K562 (cell line): ENCODE data around the gene QRICH1. TPM values are rescaled to one million over a fixed set of nuclear protein-coding genes. Genes with fewer than 3 reads are reported as not detected.

ENCODE experiments used
- E2F6 ChIP-seq, 2 experiments: IDR thresholded peaks; 2 replicates each; pipeline ENCODE4 v1.6.1; 2011; ENCODE audit warnings: borderline replicate concordance in 1 of 2, control low read depth in 1 of 2, low read depth in 1 of 2, low read length in 1 of 2, mild to moderate bottlenecking in 1 of 2, mixed read lengths in 1 of 2, moderate library complexity in 1 of 2; ENCODE audit not compliant: insufficient read depth in 1 of 2, insufficient read length in 1 of 2, poor library complexity in 1 of 2, severe bottlenecking in 1 of 2; ENCODE audit errors: extremely low read depth in 1 of 2
- GABPB2 ChIP-seq: fragments of 250-450 bp; sonication (Bioruptor Pico); conservative IDR thresholded peaks from 2 replicates; pipeline ENCODE4 v1.5.1; 2021; ENCODE audit warnings: mild to moderate bottlenecking
- GTF2F1 ChIP-seq: IDR thresholded peaks from 2 replicates; pipeline ENCODE4 v1.6.1; 2011; ENCODE audit warnings: low read depth, low read length, improper control_type of control experiment
- HNRNPLL ChIP-seq: fragments of 200-400 bp; formaldehyde crosslinking; IDR thresholded peaks from 2 replicates; pipeline ENCODE4 v1.6.1; 2017; ENCODE audit warnings: low read length, low read depth, mild to moderate bottlenecking; ENCODE audit not compliant: poor library complexity, severe bottlenecking
- ID3 ChIP-seq, 2 experiments: fragments of 250-450 bp in 1 of 2; fragments of 450-650 bp in 1 of 2; sonication (Bioruptor Pico) in 1 of 2; IDR thresholded peaks; 2 replicates each; pipeline versions ENCODE4 v1.6.1 to v1.8.0; 2016 to 2021; ENCODE audit warnings: mild to moderate bottlenecking in 2 of 2, moderate library complexity in 2 of 2, missing compliant biosample characterization in 1 of 2, missing genetic modification characterization in 1 of 2
- ILK ChIP-seq: fragments of 450-650 bp; IDR thresholded peaks from 2 replicates; pipeline ENCODE4 v1.6.1; 2016; ENCODE audit warnings: missing genetic modification characterization, low read depth, mild to moderate bottlenecking, missing compliant biosample characterization, moderate library complexity, borderline replicate concordance
- KLF10 ChIP-seq: fragments of 250-450 bp; sonication (Bioruptor Pico); IDR thresholded peaks from 2 replicates; pipeline ENCODE4 v1.6.1; 2021; ENCODE audit warnings: matching md5 sums
- NFE2 ChIP-seq: IDR thresholded peaks from 2 replicates; pipeline ENCODE4 v1.6.1; 2014; ENCODE audit warnings: antibody characterized with exemption, low read depth
- NKRF ChIP-seq: fragments of 450-650 bp; IDR thresholded peaks from 2 replicates; pipeline ENCODE4 v1.6.1; 2016; ENCODE audit warnings: borderline replicate concordance
- PHF8 ChIP-seq: fragments of 200-600 bp; sonication (generic); IDR thresholded peaks from 2 replicates; pipeline ENCODE4 v1.6.1; 2012; ENCODE audit warnings: mixed run types, mild to moderate bottlenecking, inconsistent platforms, low read length, moderate library complexity, borderline replicate concordance
- PKNOX1 ChIP-seq: fragments of 450-650 bp; IDR thresholded peaks from 2 replicates; pipeline ENCODE4 v1.6.1; 2016
- RBFOX2 ChIP-seq: fragments of 200-400 bp; formaldehyde crosslinking; IDR thresholded peaks from 2 replicates; pipeline ENCODE4 v1.6.1; 2017; ENCODE audit warnings: low read depth, mild to moderate bottlenecking, low read length, moderate library complexity
- SMAD2 ChIP-seq: fragments of 150-350 bp; IDR thresholded peaks from 2 replicates; pipeline ENCODE4 v1.6.1; 2014; ENCODE audit warnings: low read depth, mild to moderate bottlenecking, low read length
- SMARCC2 ChIP-seq: fragments of 450-650 bp; IDR thresholded peaks from 2 replicates; pipeline ENCODE4 v1.6.1; 2017; ENCODE audit warnings: antibody characterized with exemption, moderate library complexity, mild to moderate bottlenecking, low read depth
- ZEB2 ChIP-seq: fragments of 450-650 bp; IDR thresholded peaks from 2 replicates; pipeline ENCODE4 v1.6.1; 2016
- ZFX ChIP-seq: sonication (generic); formaldehyde crosslinking; IDR thresholded peaks from 2 replicates; pipeline ENCODE4 v1.8.0; 2022; ENCODE audit warnings: mild to moderate bottlenecking, missing genetic modification reagents, moderate library complexity
- ZNF395 ChIP-seq: fragments of 200-800 bp; sonication (Bioruptor generic); IDR thresholded peaks from 2 replicates; pipeline ENCODE4 v1.6.1; 2017; ENCODE audit warnings: missing genetic modification characterization, missing compliant biosample characterization
- ZNF551 ChIP-seq: fragments of 250-450 bp; sonication (Bioruptor Pico); IDR thresholded peaks from 2 replicates; pipeline ENCODE4 v1.5.0; 2021; ENCODE audit warnings: mild to moderate bottlenecking, moderate library complexity
- ZNF780A ChIP-seq: fragments of 250-450 bp; sonication (Bioruptor Pico); IDR thresholded peaks from 2 replicates; pipeline ENCODE4 v1.5.0; 2021; ENCODE audit warnings: mild to moderate bottlenecking
- ZNF830 ChIP-seq: fragments of 250-450 bp; sonication (Bioruptor Pico); IDR thresholded peaks from 2 replicates; pipeline ENCODE4 v1.5.0; 2021; ENCODE audit warnings: mild to moderate bottlenecking
- polyA plus RNA-seq, 8 experiments: library from polyadenylated mRNA; depleted of rRNA in 4 of 8; stranded (reverse) in 5 of 8; unstranded in 3 of 8; fragments of >200 nt; fragmentation: Nextera tagmentation in 2 of 8; fragmentation: Illumina TruSeq in 1 of 8; extraction: Ambion mirVana in 2 of 8; extraction: Trizol in 1 of 8; gene quantifications; 2 replicates each; pipeline versions ENCODE4 v1.2.1 to v1.2.3, GENCODE V29; 2011 to 2014; ENCODE audit warnings: inconsistent platforms in 1 of 8, missing spikeins in 1 of 8
- total RNA-seq, 7 experiments: library from RNA; depleted of rRNA in 6 of 7; stranded (reverse); fragments of >200 nt in 6 of 7; fragmentation: Illumina TruSeq in 2 of 7; extraction: Trizol in 2 of 7; gene quantifications; 2 replicates each; pipeline versions ENCODE4 v1.2.1 to v1.2.3, GENCODE V29; 2011 to 2021; ENCODE audit warnings: low replicate concordance in 1 of 7

Gene QRICH1
- total and polyA plus RNA-seq, 9 of the 15 experiments (the other 6 are each of a cell fraction or from before 2014, with no cell fraction given), result 20.1 to 99.2 (median 56.7) TPM

DNA sequence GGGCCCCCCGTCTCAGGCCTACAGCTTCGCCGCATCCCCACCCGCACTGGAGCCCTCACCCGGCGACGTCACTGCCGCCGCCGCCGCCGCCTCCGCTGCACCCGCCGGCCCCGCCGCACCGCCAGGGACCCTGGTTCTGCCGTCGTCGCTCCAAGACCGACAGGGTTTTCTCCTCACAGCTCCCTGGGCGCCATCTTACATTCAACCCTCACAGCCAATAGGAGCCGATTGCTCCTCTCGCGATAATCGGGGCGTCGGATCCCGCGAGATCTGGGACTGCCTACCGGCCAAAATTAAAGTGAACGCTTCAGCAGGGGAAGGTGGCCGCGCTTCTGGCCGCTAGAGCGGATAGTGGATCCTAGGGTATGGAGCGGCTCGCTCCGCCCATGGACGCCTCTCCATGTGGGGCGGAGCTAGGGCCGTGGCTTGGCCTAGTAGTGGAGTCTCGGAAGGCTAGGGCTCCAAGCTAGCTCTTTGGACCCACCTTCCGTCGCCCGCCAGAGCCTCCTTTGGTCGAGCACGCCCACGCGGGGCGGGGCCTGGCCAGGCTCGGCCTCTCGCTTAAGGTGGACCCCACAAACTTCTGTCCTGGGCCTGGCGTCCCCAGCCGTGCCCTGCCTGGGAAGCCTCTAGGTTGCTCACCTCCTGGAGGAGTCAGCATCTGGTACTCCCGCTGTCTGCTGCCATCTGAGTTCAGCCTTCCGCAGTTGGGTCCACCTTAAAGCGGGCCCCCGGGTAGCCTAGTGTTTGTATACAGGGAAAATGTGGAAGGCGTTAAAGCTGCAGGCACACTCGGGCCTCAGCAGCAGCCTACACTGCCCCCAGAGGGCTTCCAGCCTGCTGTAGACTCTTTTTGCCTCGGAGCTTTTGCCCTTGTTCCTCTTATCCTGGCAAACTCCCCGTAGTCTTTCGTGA, at the start of gene QRICH1 (continued):
- TF ChIP-seq NKRF, result peak; percentile 25; the same call in 1 of the 2 replicates
- TF ChIP-seq ILK (tag), result no peak
- TF ChIP-seq ZNF551 (CRISPR knock-in tag), result no peak
- no peak for TF ChIP-seq ZEB2
- no peak for TF ChIP-seq GTF2F1
- peak; percentile 69; the same call in 1 of the 2 replicates for TF ChIP-seq PHF8
- no peak for TF ChIP-seq E2F6 (IDR thresholded peaks at IDR 0.05; ENCODE audit: borderline replicate concordance in 1 of 2, extremely low read depth in 1 of 2, insufficient read depth in 1 of 2, insufficient read length in 1 of 2, low read depth in 1 of 2, low read length in 1 of 2, poor library complexity in 1 of 2, severe bottlenecking in 1 of 2)
- TF ChIP-seq ZNF395, result peak; percentile 66
- no peak for TF ChIP-seq SMAD2
- TF ChIP-seq ZNF780A (CRISPR knock-in tag), result no peak
- no peak for TF ChIP-seq ZNF830 (CRISPR knock-in tag)
- no peak for TF ChIP-seq SMARCC2
- TF ChIP-seq RBFOX2, result peak; percentile 97
- TF ChIP-seq GABPB2, result no peak
- no peak for TF ChIP-seq ID3 (CRISPR knock-in tag; IDR thresholded peaks at IDR 0.05)
- no peak for TF ChIP-seq ID3 (tag; IDR thresholded peaks at IDR 0.05)
- TF ChIP-seq HNRNPLL, result no peak
- TF ChIP-seq KLF10 (CRISPR knock-in tag), result no peak
- peak; percentile 88 for TF ChIP-seq ZFX
- no peak for TF ChIP-seq PKNOX1
- TF ChIP-seq NFE2, result no peak
